ENCODE results near the gene LETM1.

LETM1 gene

DNA sequence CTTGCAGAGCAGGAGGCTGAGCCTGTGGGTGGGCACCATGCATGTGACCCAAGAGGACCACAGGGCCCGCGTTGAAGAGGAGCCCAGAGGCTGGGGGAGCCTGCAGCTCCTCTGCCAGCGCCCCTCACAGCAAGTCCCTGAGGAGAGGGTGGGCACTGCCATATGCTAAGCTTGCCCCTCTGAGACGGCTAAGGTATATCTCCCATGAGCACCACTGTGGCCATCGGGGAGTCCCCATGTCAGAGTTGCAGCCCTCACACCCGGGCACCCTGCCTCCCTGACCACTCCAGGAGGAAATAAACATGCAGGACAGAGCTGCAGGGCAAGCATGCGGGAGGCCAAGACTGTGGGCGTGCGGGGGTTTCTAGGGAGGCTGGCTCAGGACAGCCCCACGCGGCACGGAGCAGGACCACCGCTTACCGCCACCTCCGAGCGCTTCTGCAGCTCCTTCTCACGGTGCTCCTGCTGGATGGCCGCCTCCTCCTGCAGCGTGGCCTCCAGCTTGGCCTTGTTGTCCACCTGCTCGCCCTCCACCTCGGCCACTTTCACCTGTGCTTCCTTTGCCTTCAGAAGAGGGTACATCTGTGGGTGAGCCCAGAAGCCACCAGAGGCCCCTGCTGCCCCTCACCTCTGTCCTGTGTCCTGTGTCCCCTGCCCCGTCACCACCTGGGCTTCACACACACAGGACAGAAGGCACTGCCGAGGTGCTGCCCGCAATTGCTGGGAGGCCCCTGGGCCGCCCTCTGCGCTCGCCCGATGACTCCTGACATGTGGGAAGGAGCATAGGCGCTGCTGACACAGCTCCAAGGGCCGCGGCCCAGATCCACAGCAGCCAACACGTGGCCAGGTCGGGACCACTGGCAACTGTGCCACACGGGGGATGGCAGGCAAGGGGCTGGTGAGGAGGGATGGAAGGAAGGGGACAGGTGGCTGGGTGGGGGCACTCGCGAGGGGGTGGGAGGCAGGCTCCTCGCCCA lies 33.1 kb downstream of the LETM1 start:
- DNase-seq: no peak

DNA sequence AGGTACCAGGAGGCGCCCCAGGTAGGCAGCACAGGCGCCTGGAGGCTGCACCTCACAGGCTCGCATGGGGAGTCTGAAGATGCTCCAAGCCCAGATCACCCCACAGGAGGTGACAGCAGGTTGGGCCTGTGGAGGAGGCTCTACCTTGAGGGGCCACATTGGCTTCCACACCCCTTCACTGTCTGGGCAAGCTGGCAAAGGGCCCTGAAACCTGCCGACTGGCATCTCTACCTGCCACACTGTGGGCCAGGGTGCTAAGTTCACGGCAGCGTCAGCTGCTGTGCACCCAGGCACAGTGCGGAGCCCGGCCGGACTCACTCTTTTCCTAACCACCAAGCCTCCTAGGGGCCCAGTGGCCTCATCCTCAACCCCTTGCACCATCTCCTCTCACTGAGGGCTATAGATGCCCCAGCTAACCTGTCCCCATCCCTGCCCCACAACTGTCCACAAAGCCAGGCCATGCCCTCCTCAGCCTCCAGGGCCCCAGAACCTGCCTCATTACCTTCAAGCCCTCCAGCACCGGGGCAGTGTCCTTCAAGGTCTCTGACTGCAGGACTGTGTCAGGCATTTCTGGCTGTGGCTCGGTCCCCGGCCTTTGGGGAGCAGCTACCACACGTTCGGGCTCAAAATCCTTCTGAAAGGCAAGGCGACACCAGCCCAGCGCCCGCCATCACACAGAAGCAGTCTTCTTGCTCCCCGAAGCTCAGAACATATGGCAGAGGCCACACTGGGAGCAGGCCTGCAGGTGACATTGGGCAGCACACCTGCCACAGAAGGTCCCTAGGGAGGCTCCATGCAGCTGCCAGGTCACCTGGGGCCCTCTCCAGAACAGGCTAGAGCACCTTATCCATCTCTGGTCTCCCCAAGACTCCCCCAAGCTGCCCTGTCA lies 34.0 kb downstream of the LETM1 start:
- no peak for DNase-seq

DNA sequence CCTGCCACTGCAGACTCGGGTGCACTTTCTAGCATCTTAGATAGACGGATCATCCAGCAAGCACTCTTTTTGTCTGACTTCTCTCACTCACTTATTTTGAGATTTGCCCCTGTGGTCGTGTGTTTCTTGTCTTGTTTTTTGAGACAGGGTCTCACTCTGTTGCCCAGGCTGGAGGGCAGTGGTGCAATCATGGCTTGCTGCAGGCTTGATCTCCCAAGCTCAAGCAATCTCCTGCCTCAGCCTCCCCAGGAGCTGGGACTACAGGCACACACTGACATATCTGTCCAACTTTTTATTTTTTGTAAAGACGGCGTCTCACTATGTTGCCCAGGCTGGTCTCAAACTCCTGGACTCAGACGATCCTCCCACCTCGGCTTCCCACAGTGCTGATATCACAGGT lies 36.1 kb downstream of the LETM1 start:
- DNase-seq: no peak

- DNase-seq: no peak
Observed at GRCh38 chr4:1819284-1819683, 36.7 kb downstream of the LETM1 start.

- DNase-seq: no peak
Observed at GRCh38 chr4:1815997-1816860, 39.7 kb downstream of the LETM1 start.

- DNase-seq: no peak
Observed at GRCh38 chr4:1815096-1815996, 40.6 kb downstream of the LETM1 start.

DNA sequence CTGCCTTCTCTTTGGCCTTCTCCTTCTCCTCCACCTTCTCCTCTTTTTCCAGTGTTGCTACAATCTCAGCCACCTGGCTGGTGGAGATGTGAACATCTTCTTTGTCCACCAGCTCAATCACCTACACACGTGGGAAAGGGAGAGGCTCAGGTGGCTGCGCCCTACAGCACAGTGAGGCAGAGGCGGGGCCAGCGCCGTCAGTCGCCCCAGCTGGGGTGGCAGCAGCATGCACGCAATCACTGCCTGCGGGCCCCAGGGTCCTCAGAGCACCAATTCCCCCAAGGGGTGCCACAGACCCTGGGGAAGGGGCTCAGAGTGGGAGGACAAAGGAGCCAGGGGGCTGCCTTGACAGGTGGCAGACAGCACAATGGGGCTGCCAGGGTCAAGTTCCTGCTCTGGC lies 41.5 kb downstream of the LETM1 start:
- no peak for DNase-seq

DNA sequence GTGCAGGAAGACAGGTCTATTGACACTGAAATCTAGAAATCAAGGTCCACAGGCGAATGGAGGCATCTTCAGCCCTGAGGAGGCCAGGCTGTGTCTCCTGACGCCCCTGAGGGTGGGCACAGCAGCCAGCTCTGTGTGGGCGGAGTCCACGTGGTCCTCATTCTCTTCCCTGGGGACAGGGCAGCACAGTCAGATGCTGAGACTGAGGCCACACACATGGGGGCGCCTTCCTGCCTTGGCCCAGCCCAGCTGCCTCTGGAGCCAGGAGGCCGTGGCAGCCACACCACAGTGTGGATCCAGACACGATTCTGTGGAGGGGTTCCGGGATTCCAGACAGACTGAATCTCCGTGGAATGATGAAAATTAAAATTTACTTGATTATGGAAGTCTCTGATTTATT lies 42.0 kb downstream of the LETM1 start:
- no peak for DNase-seq

DNA sequence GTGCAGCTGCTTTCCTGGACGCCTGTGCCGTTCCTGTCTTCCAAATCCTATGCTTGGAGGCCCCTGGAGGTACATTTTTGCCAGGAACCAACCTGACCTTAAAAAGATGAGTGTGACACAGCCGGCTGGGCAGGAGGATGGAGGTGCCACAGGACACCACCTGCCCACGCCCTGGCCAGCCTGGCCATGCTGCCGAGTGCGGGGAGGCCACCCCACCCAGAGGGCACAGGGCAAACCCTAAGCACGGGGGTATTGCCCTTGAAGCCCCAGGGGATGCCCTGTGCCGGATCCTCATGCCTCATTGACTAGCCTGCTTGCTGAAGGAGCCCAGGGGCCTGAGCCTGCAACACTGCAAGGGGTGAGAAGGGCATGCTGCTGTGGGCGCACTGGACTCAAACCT lies 42.7 kb downstream of the LETM1 start:
- no peak for DNase-seq

GRCh38 chr4:1812720-1813119 lies 43.2 kb downstream of the LETM1 start:
- DNase-seq: no peak

DNA sequence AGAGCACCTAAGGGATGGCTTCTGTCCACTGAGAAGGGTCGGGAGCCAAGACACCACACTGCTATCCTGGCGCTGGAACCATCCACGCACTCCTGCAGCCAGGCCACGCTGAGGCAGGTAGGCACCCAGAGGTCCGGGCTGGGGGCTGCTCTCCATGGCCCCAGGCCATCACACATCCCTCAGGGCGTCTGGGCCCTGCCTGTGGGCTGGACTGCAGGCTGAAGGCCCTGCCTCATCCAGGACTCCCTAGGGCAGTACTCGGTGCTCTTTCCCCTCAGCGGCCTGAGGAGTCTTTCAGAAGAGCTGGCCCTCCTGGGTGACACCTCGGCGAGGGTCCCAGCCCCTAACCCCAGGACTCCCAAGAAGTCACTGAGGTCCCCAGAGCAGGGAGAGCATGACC lies 45.2 kb downstream of the LETM1 start:
- no peak for DNase-seq

GRCh38 chr4:1809754-1810502 lies 46.0 kb downstream of the LETM1 start:
- DNase-seq: peak in 1 of 2 experiments; percentile 20

DNA sequence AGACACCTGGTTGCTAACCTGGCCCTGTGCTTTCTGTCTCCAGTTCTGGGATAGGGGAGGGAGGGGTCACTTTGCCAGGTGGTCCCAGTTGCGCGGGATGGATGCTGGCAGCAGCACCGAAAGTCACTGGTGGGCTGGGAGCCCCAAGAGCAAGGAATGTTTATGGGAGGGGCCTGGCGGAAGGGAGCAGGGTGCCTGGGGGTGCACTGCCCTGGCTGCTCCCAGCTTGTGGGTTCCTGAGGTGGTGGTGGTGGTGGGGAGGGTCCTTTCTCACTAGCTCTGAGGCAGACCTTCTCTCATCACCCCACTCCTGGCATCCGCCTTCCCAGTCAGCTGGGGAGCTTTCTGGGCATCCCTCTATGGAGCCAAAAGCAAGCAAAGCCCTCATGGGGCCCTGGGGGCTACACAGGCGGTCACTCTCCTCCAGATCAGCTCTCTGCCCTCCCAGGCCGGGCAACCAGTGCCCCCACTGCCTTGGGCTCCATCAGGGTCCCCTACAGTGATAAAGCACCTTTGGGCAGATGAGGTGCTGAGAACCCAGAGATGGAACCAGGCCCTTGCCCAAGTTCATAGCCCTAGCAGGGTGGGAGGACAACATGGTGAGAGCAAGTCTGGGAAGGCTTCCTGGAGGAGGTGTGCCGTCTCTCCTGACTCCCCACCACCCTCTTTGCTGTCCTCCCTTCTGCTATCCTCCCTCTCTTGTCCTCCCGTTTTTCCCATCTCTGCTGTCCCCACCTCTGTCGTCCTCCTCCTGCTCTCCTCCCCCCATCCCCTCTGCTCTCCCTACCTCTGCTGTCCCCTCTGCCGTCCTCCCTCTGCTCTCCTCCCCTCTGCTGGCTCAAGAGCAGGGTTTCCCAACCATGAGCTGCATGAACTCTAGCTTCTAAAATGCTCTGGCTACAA lies 46.9 kb downstream of the LETM1 start:
- no peak for DNase-seq

DNA sequence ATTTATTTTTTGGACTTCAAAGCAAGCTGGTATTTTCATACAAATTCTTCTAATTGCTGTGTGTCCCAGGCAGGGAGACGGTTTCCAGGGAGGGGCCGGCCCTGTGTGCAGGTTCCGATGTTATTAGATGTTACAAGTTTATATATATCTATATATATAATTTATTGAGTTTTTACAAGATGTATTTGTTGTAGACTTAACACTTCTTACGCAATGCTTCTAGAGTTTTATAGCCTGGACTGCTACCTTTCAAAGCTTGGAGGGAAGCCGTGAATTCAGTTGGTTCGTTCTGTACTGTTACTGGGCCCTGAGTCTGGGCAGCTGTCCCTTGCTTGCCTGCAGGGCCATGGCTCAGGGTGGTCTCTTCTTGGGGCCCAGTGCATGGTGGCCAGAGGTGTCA lies 47.6 kb downstream of the LETM1 start:
- no peak for DNase-seq

DNA sequence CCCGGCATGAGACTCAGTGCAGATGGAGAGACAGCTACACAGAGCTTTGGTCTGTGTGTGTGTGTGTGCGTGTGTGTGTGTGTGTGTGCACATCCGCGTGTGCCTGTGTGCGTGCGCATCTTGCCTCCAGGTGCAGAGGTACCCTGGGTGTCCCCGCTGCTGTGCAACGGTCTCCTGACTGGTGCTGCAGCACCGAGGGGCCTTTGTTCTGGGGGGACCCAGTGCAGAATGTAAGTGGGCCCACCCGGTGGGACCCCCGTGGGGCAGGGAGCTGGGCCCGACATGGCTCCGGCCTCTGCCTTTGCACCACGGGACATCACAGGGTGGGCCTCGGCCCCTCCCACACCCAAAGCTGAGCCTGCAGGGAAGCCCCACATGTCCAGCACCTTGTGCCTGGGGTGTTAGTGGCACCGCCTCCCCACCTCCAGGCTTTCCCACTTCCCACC lies 48.6 kb downstream of the LETM1 start:
- DNase-seq: no peak

DNA sequence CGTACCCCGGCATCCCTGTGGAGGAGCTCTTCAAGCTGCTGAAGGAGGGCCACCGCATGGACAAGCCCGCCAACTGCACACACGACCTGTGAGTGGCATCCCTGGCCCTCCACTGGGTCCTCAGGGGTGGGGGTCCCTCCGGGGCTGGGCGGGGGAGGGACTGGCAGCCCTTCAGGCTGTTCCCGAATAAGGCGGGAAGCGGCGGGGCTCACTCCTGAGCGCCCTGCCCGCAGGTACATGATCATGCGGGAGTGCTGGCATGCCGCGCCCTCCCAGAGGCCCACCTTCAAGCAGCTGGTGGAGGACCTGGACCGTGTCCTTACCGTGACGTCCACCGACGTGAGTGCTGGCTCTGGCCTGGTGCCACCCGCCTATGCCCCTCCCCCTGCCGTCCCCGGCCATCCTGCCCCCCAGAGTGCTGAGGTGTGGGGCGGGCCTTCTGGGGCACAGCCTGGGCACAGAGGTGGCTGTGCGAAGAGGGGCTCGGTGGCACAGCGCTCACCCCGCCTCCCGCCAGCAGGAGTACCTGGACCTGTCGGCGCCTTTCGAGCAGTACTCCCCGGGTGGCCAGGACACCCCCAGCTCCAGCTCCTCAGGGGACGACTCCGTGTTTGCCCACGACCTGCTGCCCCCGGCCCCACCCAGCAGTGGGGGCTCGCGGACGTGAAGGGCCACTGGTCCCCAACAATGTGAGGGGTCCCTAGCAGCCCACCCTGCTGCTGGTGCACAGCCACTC lies 49.2 kb downstream of the LETM1 start:
- no peak for DNase-seq

DNA sequence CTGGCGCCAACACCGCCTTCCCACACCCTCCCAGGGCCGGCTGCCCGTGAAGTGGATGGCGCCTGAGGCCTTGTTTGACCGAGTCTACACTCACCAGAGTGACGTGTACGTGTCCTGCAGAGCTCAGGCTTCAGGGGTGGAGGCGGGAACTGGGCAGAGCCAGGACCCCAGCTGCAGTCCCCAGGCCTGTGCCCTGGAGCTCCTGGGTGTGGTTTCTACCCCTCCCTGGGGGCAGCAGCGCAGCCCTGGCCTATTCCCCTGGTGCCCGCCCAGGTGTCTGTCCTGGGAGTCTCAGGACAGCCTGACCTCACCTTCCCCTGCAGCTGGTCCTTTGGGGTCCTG lies 49.8 kb downstream of the LETM1 start:
- DNase-seq: no peak

GRCh38 chr4:1805493-1806222 lies 50.3 kb downstream of the LETM1 start:
- DNase-seq: no peak
